Glutamatergic neuron (in vitro differentiated cells): Measurements from ENCODE around the gene CTTNBP2. TPM values are rescaled to one million over a fixed set of nuclear protein-coding genes. Genes with fewer than 3 reads are reported as not detected.

ENCODE experiments used
- DNase-seq: peaks from one replicate; pipeline ENCODE4 v3.0.0; 2022
- H3K27ac Mint-ChIP-seq: one replicate; pipeline ENCODE4 v1.8.0; 2020; ENCODE audit warnings: mild to moderate bottlenecking, mixed read lengths, inconsistent platforms; ENCODE audit not compliant: unreplicated experiment
- H3K27me3 Mint-ChIP-seq: one replicate; pipeline ENCODE4 v1.8.0; 2020; ENCODE audit warnings: mild to moderate bottlenecking, moderate library complexity, mixed read lengths, inconsistent platforms; ENCODE audit not compliant: unreplicated experiment
- H3K36me3 Mint-ChIP-seq: one replicate; pipeline ENCODE4 v1.8.0; 2020; ENCODE audit warnings: mild to moderate bottlenecking, mixed read lengths, inconsistent platforms; ENCODE audit not compliant: unreplicated experiment
- H3K4me1 Mint-ChIP-seq: one replicate; pipeline ENCODE4 v1.8.0; 2020; ENCODE audit warnings: mild to moderate bottlenecking, low read depth, mixed read lengths, inconsistent platforms; ENCODE audit not compliant: unreplicated experiment
- H3K4me3 Mint-ChIP-seq: one replicate; pipeline ENCODE4 v1.8.0; 2020; ENCODE audit warnings: mild to moderate bottlenecking, mixed read lengths, inconsistent platforms; ENCODE audit not compliant: unreplicated experiment
- H3K9me3 Mint-ChIP-seq: one replicate; pipeline ENCODE4 v1.8.0; 2020; ENCODE audit warnings: mild to moderate bottlenecking, moderate library complexity, mixed read lengths, inconsistent platforms; ENCODE audit not compliant: unreplicated experiment
- total RNA-seq: library from RNA; stranded (reverse); fragmentation: NEBNext Ultra II Directional; extraction: Animal tissue kit (Norgen Biotek cat#: 25700); gene quantifications from one replicate; pipeline ENCODE4 v1.2.1, GENCODE V29; 2021; ENCODE audit not compliant: unreplicated experiment
- TF ChIP-seq, protein P1 (sequence below): fragments of 200-600 bp; sonication (generic); IDR thresholded peaks from one replicate; pipeline ENCODE4 v1.5.0; 2021; ENCODE audit not compliant: partially characterized antibody, unreplicated experiment

The CTTNBP2 gene
- total RNA-seq, 1 donor from 2014 or later = 22.2 TPM

DNA sequence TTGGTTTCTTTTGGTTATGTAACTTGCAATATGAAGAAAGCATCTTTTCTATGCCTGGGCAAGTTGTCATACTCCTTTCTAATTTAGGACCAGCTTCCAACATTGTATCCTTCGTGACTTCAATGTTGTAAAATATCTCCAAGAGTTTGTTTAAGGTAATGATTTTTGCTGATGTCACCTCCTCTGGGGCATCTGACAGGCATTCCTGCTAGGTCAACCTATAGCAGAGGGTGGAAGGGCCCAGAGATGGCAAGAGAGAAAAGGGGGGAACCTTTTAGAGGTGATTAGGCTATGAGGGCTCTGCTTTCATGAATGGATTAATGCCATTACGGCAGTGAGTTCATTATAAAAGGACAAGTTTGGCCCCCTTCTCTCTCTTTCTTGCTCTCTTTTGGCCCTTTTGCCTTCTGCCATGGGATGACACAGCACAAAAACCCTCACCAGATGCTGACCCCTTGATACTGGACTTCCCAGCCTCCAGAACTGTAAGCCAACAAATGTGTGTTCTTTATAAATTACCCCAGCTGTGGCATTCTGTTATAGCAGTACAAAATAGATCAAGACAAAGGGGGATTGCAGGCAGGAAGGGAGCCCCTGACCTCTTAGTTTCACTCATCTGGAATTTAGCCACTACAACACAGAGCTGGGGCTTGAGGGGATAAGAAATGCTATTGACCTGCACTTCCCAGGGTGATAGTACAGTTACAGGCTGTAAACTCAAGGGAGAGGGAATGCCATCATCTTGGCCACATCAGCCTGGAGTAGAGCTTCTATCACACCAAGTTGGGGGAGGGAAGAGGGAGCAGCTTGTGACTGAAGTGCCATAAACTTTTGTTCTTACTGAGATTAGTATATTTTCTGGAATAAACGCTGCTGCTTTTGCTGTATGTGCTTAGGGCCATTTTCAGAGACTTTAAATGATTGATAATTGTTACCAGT, 197.5 kb downstream of the CTTNBP2 start:
- Mint-ChIP-seq H3K36me3 (no peaks in the 10 kb centered on the region), H3K4me3 (no peak overlapping the region), H3K9me3 (no peaks in the 10 kb centered on the region), H3K4me1 (peaks cover 5% of the 10 kb centered on the region), H3K27me3 (no peaks in the 10 kb centered on the region), H3K27ac (no peak overlapping the region)
- no peak for DNase-seq
- TF ChIP-seq, protein P1, sequence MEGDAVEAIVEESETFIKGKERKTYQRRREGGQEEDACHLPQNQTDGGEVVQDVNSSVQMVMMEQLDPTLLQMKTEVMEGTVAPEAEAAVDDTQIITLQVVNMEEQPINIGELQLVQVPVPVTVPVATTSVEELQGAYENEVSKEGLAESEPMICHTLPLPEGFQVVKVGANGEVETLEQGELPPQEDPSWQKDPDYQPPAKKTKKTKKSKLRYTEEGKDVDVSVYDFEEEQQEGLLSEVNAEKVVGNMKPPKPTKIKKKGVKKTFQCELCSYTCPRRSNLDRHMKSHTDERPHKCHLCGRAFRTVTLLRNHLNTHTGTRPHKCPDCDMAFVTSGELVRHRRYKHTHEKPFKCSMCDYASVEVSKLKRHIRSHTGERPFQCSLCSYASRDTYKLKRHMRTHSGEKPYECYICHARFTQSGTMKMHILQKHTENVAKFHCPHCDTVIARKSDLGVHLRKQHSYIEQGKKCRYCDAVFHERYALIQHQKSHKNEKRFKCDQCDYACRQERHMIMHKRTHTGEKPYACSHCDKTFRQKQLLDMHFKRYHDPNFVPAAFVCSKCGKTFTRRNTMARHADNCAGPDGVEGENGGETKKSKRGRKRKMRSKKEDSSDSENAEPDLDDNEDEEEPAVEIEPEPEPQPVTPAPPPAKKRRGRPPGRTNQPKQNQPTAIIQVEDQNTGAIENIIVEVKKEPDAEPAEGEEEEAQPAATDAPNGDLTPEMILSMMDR = no peak

DNA sequence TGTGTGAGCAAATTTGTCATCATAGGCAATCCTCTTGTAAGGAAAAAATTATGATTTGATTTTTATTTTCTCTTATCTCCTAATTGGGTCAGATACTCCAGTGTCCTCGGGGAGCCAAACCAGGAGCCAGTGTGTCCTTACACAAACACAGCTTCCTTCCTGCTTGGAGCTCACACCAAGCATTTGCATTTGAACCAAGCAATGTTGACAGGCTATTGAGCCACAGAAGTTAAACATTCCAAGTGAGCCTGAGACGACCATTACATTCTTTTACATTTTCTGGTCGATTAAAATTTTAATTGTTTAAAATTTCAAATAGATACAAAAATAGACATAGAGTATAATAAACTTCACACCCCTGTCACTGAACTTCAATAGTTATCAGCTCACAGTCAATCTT, 198.6 kb downstream of the CTTNBP2 start:
- H3K27ac Mint-ChIP-seq = no peak overlapping the region
- no peaks in the 10 kb centered on the region for H3K9me3 Mint-ChIP-seq
- TF ChIP-seq, protein P1 = no peak
- no peak for DNase-seq
- H3K36me3 Mint-ChIP-seq = no peaks in the 10 kb centered on the region
- H3K27me3 Mint-ChIP-seq = no peaks in the 10 kb centered on the region
- H3K4me1 Mint-ChIP-seq = peaks cover 5% of the 10 kb centered on the region
- H3K4me3 Mint-ChIP-seq = no peak overlapping the region

DNA sequence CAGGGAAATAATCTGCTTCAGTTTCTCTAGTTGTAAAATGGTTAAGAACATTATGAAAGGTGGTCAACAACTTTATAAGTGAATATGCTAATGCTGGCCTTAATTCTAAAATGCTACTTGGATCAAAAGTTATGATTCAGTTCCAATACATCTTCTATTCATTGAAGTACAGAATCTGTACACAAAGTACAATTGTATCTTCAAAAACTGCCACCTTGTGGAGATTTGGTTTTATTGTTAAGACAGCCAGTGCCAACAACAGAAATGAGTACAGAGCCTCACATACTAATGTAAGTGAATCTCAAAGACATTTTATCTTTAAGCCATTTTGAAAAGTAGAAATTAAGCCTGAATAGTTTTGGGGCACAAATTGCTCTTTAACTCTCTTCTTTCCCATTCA, 199.4 kb downstream of the CTTNBP2 start:
- no peaks in the 10 kb centered on the region for H3K27me3 Mint-ChIP-seq
- no peak overlapping the region for H3K4me3 Mint-ChIP-seq
- peaks cover 5% of the 10 kb centered on the region for H3K4me1 Mint-ChIP-seq
- no peak overlapping the region for H3K27ac Mint-ChIP-seq
- H3K9me3 Mint-ChIP-seq = no peaks in the 10 kb centered on the region
- no peaks in the 10 kb centered on the region for H3K36me3 Mint-ChIP-seq
- TF ChIP-seq, protein P1 = peak; percentile 27
- DNase-seq = no peak

DNA sequence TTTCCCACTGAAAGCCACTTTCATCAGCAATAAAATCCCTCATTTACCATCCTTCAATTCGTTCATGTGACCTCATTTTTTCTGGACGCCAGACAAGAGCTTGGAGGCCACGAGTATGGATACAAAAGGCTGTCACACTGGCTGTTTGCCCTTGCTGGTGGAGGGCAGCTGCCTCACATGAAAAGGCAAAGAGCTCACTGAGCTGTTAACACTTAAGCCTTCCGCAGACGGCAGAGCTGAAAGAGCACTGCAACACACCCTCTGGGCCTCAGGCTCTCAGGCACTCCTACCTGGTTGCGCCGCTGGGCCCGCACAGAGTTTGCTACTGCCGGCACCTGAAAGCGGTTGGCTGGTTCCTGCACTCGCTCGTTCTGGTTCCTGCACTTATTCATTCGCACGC, 199.9 kb downstream of the CTTNBP2 start:
- H3K4me3 Mint-ChIP-seq = no peak overlapping the region
- peaks cover 5% of the 10 kb centered on the region for H3K4me1 Mint-ChIP-seq
- TF ChIP-seq, protein P1 = no peak
- H3K27ac Mint-ChIP-seq = no peak overlapping the region
- DNase-seq = peak; percentile 19
- H3K27me3 Mint-ChIP-seq = no peaks in the 10 kb centered on the region
- no peaks in the 10 kb centered on the region for H3K36me3 Mint-ChIP-seq
- H3K9me3 Mint-ChIP-seq = no peaks in the 10 kb centered on the region

DNA sequence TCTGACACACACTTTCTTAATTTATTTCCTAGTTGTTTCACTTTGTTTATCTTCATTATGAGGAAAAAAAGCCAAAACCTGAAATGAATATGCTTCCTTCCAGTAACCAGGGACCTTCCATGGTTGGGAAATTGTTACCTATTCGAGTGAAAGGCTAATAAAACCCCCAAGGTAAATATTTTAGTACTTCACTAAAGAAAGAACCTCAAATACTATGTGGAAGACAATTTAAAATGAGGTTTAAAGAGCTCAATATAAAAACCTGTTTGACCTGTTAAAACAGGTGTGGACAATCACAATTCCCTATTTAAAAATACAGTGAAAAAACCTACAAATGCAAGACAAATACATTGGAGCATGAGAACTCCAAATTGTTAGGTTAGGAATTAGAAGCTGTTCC, 200.8 kb downstream of the CTTNBP2 start:
- no peaks in the 10 kb centered on the region for H3K36me3 Mint-ChIP-seq
- no peak overlapping the region for H3K4me3 Mint-ChIP-seq
- H3K27me3 Mint-ChIP-seq = no peaks in the 10 kb centered on the region
- H3K27ac Mint-ChIP-seq = no peak overlapping the region
- no peaks in the 10 kb centered on the region for H3K9me3 Mint-ChIP-seq
- H3K4me1 Mint-ChIP-seq = peaks cover 5% of the 10 kb centered on the region
- TF ChIP-seq, protein P1 = no peak
- DNase-seq = no peak
